ENCODE results near the gene DPY19L1.
"Not testable (repeated sequence)": the region's sequence is repeated elsewhere in the genome, so short reads cannot be mapped to it uniquely, and the experiment has no call there.

The DPY19L1 gene

GRCh38 chr7:35030848-35031247 is 6.4 kb downstream of the DPY19L1 start:
- DNase-seq = no peak

DNA sequence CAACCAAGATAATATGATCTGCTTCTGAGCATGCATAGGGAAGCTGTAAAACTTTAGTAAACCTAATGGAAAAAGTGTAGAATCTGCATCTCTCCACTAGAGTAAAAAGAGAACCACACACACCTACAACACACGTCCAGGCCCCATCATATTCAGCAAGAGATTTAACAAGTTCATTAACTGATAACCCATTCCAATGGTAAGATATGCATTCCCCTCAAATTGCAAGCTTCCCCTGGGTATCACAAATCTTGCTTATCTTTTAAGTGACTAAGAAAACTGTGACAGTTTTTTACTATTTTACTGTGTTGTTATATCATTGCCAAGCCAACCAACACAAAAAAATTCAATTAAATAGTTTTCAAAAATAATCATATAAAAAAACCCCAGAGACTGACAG is 8.0 kb downstream of the DPY19L1 start:
- no peak for DNase-seq

- DNase-seq = no peak
These were observed 11.1 kb downstream of the DPY19L1 start for GRCh38 chr7:35026150-35026549.

DNA sequence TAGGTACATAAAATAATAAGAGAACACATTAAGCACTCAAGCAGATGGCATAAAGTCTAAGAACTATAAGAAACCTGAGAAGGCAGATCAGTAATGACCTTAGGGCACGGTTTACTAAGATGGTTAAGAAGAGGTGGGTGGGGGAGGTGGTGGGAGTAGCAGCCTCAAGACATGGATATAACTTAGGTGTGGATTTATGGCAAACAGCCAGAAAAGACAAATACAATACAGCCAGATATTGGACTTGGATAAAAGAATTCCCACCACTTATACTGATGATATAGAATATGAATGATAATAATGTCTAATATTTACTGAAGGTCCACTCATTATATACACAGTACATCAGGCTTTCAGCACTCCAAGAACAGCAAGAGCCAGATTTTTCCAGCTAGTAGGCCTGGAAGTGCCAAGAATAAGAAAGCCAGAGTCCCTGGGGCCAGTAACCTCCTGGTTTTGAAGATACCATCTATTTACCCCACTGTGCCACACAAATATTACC is 11.9 kb downstream of the DPY19L1 start:
- DNase-seq = no peak

DNA sequence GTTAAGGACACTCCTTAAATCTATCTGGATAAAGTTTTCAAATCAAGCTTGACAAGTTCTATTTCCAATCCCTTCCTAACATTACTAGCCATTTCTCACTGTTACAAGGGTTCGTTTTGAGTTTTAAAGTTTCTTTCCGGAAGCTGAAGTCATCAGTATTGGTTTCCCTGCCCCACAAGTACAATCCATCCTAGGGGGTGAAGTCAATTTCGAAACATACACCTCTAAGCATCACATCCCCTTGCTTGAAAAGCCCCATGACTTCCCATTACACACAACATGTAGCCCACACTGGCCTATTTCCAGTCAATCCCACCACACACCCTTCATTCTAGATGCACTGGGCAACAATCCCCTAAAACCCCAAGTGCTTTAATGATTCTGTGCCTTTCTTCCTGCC is 13.0 kb downstream of the DPY19L1 start:
- no peak for DNase-seq

GRCh38 chr7:35022725-35023124 is 14.6 kb downstream of the DPY19L1 start:
- no peak for DNase-seq

- no peak for DNase-seq
These were observed 15.8 kb downstream of the DPY19L1 start for GRCh38 chr7:35021445-35021844.

- no peak for DNase-seq
These were observed 17.5 kb downstream of the DPY19L1 start for GRCh38 chr7:35019801-35020200.

DNA sequence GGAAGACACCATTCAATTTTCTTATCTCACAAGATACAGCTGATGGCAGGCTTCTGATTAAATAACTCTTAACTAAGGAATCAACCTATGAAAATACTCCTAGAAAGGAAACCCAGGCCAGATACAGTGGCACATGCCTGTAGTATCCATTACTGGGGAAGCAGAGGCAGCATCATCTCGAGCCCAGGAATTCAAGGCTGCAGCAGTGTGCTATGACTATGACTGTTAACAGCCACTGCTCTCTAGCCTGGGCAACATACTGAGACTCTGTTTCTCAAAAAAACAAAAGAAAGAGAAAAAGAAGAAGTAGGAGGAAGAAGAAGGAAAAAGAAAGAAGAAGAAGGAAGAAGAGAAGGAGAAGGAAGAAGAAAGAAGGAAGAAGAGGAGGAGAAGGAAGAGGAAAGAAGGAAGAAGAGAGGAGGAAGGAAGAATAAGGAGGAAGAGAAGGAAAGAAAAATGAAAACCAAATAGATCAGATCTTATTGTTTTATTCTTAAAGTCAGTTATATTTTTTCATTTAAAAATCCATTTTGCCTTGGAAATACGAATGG is 18.0 kb downstream of the DPY19L1 start:
- no peak for DNase-seq

DNA sequence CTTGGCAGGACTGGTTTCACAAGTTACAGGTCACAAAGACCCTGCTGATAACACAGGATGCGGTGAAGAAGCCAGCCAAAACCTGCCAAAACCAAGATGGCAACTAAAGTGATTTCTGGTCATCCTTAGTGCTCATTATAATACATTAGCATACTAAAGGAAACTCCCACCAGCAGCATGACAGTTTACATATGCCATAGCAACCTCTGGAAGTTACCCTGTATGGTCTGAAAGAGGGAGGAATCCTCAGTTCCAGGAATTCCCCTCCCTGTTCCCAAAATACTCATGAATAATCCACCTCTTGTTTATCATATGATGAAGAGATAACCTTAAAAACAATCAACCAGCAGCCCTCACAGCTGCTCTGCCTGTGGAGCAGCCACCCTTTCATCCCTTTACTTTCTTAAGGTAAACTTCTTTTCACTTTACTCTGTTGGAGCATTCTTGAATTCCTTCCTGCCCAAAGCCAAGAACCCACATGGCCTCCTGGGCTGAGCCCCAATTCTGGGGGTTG is 21.9 kb downstream of the DPY19L1 start:
- no peak for DNase-seq

GRCh38 chr7:35012160-35012559 is 25.1 kb downstream of the DPY19L1 start:
- no peak for DNase-seq

DNA sequence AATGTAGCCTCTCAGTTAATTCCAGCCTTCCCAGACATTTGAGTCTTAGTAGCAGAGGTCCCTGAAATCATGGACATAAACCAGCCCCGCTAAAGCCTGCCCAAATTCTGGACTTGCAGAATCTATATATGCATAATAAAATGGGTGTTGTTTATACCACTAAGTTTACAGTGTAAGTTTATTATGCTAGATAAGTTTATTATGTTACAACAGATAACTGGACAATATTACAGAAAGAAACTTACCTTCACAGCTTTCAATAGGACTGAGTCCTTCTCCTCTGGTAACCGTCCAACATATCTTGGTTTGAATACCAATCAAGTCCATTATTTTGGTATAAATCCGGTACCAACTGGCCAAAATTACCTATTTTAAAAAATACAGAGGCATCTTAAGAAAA is 26.2 kb downstream of the DPY19L1 start:
- DNase-seq = no peak

- DNase-seq = no peak
These were observed 29.5 kb downstream of the DPY19L1 start for GRCh38 chr7:35007768-35008167.

- DNase-seq = no peak
These were observed 32.7 kb downstream of the DPY19L1 start for GRCh38 chr7:35004531-35005095.

DNA sequence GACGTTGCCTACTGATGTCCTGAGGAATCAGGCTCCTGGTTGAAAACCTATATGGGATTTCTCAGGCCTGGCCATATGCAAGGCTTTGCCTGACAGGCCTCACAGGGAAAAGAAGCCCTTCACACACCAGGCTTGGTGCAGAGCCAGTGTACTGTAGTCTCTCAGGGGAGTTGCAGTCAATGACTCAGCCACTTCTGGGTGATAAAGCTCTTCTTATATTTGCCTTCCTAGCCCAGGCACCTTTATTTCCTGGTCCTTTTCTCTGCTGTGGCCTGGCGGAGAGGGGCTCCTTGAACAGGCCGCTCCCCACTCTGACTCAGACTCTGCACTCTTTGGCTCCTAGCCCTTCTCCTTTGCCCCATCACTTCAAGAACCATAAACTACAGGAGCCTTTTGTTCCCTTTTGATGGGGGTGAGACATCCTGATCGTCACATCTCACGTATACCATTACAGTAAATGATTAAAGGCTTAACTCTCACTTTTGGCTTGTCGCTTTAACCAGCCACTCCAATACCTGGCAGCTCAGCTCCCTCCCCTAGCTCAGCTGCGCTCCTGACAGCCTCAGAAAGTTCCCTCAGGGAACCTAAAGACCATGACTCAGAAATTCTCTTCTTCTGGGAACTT is 33.5 kb downstream of the DPY19L1 start:
- no peak for DNase-seq

DNA sequence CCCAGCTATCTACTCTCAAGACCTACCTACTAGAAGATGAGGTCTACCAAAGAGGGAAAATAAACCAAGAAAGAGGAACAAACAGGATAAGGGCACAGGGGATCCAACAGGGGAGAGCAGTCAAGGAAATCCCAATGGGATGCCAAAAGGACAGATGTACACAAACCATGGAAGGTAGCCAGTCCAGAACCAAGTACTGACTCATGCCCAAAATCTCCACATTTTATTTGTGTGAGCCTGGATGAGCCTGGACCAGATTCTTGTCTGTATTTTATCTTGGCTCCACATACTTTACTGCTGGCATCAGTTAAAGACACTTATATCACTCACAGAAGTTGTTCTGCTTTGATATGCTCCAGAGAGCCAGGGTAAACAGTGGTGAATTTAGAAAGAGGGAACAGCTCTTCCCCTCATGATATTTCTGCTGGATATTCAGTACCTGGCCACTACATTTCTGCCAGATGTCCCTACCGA is 34.1 kb downstream of the DPY19L1 start:
- DNase-seq = not testable (repeated sequence)

GRCh38 chr7:34998335-34998734 is 39.0 kb downstream of the DPY19L1 start:
- DNase-seq = not testable (repeated sequence)

GRCh38 chr7:34996423-34997090 is 40.7 kb downstream of the DPY19L1 start:
- not testable (repeated sequence) for DNase-seq

DNA sequence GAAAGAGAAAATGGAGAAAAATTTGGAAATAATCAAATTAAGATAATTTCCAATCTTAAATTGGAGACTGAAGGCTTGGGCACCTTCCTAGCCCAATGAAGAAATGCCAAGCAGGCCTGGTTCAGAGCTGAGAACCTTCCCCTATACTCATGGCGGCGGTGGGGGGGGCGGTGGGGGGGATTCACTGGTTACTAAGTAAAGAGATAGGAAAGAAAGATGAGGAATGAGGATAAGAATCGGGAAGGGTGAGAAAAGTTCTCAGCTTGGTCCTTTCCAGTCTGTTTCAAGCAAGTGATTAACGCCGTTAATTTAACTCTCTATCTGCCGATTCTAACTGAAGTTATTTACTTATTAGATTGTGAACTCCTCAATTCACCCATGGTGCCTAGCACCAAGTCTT is 41.5 kb downstream of the DPY19L1 start:
- DNase-seq = no peak

DNA sequence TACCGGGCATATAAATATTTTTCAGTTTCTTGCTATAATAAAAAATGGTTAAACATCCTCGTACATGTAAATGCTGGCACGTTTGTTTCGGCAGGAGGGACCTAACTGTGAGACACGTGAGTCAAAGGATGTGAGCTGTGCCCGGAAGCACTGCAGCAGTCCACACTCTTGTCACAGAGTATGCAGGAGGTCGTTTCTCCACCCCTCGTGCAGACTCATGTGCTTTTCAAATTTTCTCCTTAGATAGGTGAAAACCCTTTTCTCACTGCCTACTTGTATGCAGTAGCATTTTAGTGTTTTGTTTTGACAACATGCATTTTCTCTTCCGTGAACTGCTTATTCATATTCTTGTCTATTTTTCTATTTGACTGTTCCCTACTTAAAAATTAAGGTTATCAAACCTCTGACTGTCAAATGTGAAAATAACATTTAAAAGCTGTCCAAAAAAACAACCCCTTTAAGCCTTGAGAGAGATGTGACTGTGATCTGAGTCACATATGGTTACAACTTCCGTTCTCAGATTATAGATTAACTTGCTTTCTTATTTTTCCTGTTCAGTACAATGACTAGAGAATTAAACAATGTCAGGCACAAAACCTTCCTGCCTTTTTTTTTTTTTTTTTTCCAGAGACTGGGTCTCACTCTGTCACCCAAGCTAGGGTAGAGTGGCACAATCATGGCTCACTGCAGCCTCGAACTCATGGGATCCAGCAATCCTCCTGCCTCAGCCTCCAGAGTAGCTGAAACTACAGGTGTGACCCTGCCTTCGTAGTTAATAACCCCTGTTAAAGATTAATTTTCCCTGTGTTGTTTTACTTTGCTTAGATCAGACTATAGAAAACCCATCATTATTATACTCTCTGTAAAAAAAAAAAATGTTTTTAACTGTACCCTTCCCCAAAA is 45.1 kb downstream of the DPY19L1 start:
- peak; percentile 73 for DNase-seq

GRCh38 chr7:34988442-34989125 is 48.7 kb downstream of the DPY19L1 start:
- DNase-seq = not testable (repeated sequence)

GRCh38 chr7:34985155-34985554 is 52.1 kb downstream of the DPY19L1 start:
- not testable (repeated sequence) for DNase-seq

Data from stimulated activated naive CD4-positive, alpha-beta T cell treated with Interleukin-2 at 50 U/mL for 16 hours (primary cell).